OCI-LY1 (cell line): ENCODE measurements around the gene DXO.

Experiments
- H2AFZ ChIP-seq: fragments of 200-600 bp; sonication (generic), shearing (Covaris generic); 2 replicates; pipeline ENCODE4 v1.6.0; 2014; ENCODE audit warnings: antibody characterized with exemption, mild to moderate bottlenecking, low read length
- H3F3A ChIP-seq: fragments of 200-600 bp; sonication (generic), shearing (Covaris generic); 2 replicates; pipeline ENCODE4 v1.6.0; 2014; ENCODE audit warnings: mild to moderate bottlenecking, antibody characterized with exemption, low read length, moderate library complexity; ENCODE audit not compliant: insufficient read depth
- H3K27ac ChIP-seq: fragments of 200-600 bp; sonication (generic); 2 replicates; pipeline ENCODE4 v1.5.1; 2014; ENCODE audit warnings: low read length, mixed run types, mild to moderate bottlenecking, low read depth; ENCODE audit not compliant: poor library complexity, severe bottlenecking
- H3K27me3 ChIP-seq: fragments of 200-600 bp; sonication (generic); 2 replicates; pipeline ENCODE4 v1.6.0; 2014; ENCODE audit warnings: antibody characterized with exemption, mild to moderate bottlenecking, low read length, moderate library complexity; ENCODE audit not compliant: insufficient read depth
- H3K36me3 ChIP-seq: fragments of 200-600 bp; sonication (generic); 2 replicates; pipeline ENCODE4 v1.6.1; 2014; ENCODE audit warnings: mild to moderate bottlenecking, antibody characterized with exemption, low read length, moderate library complexity, mixed read lengths; ENCODE audit not compliant: insufficient read depth
- H3K4me1 ChIP-seq: fragments of 200-600 bp; sonication (generic); 2 replicates; pipeline ENCODE4 v1.5.1; 2014; ENCODE audit warnings: mild to moderate bottlenecking, low read length, moderate library complexity; ENCODE audit not compliant: insufficient read depth, severe bottlenecking
- H3K4me2 ChIP-seq: fragments of 200-600 bp; sonication (generic), shearing (Covaris generic); 2 replicates; pipeline ENCODE4 v1.6.1; 2014; ENCODE audit warnings: low read length
- H3K4me3 ChIP-seq: fragments of 200-600 bp; sonication (generic); 2 replicates; pipeline ENCODE4 v1.5.1; 2014; ENCODE audit warnings: low read length, low read depth, mild to moderate bottlenecking, mixed read lengths; ENCODE audit not compliant: poor library complexity, severe bottlenecking
- H3K79me2 ChIP-seq: fragments of 200-600 bp; shearing (Covaris generic); 2 replicates; pipeline ENCODE4 v1.6.1; 2016; ENCODE audit warnings: mixed run types, low read length, mixed read lengths; ENCODE audit not compliant: insufficient read depth
- H3K9ac ChIP-seq: fragments of 200-600 bp; sonication (generic), shearing (Covaris generic); 2 replicates; pipeline ENCODE4 v1.6.1; 2014; ENCODE audit warnings: mild to moderate bottlenecking, low read length, mixed read lengths
- H3K9me2 ChIP-seq: fragments of 200-600 bp; sonication (generic), shearing (Covaris generic); 2 replicates; pipeline ENCODE4 v1.6.1; 2014; ENCODE audit warnings: low read depth, mild to moderate bottlenecking, low read length, mixed read lengths
- H3K9me3 ChIP-seq: fragments of 200-600 bp; shearing (Covaris generic); 2 replicates; pipeline ENCODE4 v1.6.1; 2014; ENCODE audit warnings: low read length, mixed read lengths
- H4K20me1 ChIP-seq: fragments of 200-600 bp; sonication (generic), shearing (Covaris generic); 2 replicates; pipeline ENCODE4 v1.6.0; 2016; ENCODE audit warnings: mild to moderate bottlenecking, low read length; ENCODE audit not compliant: insufficient read depth
- EZH2 ChIP-seq: fragments of 200-600 bp; sonication (generic), shearing (Covaris generic); IDR thresholded peaks from 2 replicates; pipeline ENCODE4 v1.8.0; 2017; ENCODE audit warnings: borderline replicate concordance, mixed run types, mild to moderate bottlenecking, antibody characterized with exemption, low read length, moderate library complexity, mixed read lengths
- TF ChIP-seq, protein P1 (sequence below): fragments of 200-600 bp; sonication (generic), shearing (Covaris generic); IDR thresholded peaks from 2 replicates; pipeline ENCODE4 v1.5.1; 2017; ENCODE audit warnings: mild to moderate bottlenecking, antibody characterized with exemption, low read length, moderate library complexity, mixed read lengths

DXO gene

DNA sequence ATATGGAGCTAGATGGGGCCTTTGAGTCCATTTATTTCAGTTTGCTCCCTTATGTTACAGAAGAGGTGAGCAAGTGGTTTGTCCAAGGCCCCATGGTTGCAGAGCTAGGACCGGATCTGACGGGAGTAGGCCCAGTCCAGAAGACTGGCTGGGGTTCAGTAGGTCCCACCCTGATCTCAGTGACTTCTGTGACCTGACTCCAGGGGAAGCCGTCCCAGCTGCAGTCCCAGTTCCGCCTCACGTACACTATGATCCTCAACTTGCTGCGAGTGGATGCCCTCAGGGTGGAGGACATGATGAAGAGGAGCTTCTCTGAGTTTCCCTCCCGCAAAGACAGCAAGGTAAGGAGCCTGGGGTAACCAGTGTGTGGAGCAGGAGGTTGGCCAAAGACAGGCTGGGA is 5.4 kb downstream of the DXO start:
- H3K9ac ChIP-seq: no peak overlapping the region
- H3K79me2 ChIP-seq: no peaks in the 10 kb centered on the region
- H3K9me2 ChIP-seq: no peaks in the 10 kb centered on the region
- no peaks in the 10 kb centered on the region for H3K9me3 ChIP-seq
- H3K4me3 ChIP-seq: no peak overlapping the region
- no peaks in the 10 kb centered on the region for H3F3A ChIP-seq
- no peak overlapping the region for H2AFZ ChIP-seq
- H3K27me3 ChIP-seq: no peaks in the 10 kb centered on the region
- H3K27ac ChIP-seq: no peak overlapping the region
- TF ChIP-seq EZH2: no peak
- TF ChIP-seq, protein P1, sequence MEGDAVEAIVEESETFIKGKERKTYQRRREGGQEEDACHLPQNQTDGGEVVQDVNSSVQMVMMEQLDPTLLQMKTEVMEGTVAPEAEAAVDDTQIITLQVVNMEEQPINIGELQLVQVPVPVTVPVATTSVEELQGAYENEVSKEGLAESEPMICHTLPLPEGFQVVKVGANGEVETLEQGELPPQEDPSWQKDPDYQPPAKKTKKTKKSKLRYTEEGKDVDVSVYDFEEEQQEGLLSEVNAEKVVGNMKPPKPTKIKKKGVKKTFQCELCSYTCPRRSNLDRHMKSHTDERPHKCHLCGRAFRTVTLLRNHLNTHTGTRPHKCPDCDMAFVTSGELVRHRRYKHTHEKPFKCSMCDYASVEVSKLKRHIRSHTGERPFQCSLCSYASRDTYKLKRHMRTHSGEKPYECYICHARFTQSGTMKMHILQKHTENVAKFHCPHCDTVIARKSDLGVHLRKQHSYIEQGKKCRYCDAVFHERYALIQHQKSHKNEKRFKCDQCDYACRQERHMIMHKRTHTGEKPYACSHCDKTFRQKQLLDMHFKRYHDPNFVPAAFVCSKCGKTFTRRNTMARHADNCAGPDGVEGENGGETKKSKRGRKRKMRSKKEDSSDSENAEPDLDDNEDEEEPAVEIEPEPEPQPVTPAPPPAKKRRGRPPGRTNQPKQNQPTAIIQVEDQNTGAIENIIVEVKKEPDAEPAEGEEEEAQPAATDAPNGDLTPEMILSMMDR: no peak
- H3K4me2 ChIP-seq: no peak overlapping the region
- peaks cover 21% of the 10 kb centered on the region for H3K4me1 ChIP-seq
- H4K20me1 ChIP-seq: no peaks in the 10 kb centered on the region
- peaks cover 90% of the 10 kb centered on the region for H3K36me3 ChIP-seq

DNA sequence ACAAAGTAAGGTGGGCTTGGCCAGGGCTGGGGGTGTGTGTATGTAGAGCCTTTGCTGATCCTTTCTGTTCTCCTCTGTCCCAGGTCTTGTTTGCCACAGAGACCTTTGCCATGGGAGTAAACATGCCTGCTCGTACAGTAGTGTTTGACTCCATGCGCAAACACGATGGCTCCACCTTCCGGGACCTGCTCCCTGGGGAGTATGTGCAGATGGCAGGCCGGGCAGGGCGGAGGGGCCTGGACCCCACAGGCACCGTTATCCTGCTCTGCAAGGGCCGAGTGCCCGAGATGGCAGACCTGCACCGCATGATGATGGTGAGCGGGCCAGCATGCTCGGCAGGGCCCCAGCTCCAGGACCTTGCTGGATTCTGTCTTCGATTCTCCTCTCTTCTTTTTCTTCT is 6.2 kb downstream of the DXO start:
- peaks cover 12% of the 10 kb centered on the region for H3K4me1 ChIP-seq
- H2AFZ ChIP-seq: no peak overlapping the region
- no peak overlapping the region for H3K27ac ChIP-seq
- no peak overlapping the region for H3K9ac ChIP-seq
- H4K20me1 ChIP-seq: no peaks in the 10 kb centered on the region
- H3K79me2 ChIP-seq: no peaks in the 10 kb centered on the region
- H3K4me3 ChIP-seq: no peak overlapping the region
- no peaks in the 10 kb centered on the region for H3F3A ChIP-seq
- H3K9me2 ChIP-seq: no peaks in the 10 kb centered on the region
- H3K36me3 ChIP-seq: peaks cover 98% of the 10 kb centered on the region
- TF ChIP-seq, protein P1: no peak
- no peak for TF ChIP-seq EZH2
- H3K9me3 ChIP-seq: no peaks in the 10 kb centered on the region
- no peak overlapping the region for H3K4me2 ChIP-seq
- no peaks in the 10 kb centered on the region for H3K27me3 ChIP-seq

DNA sequence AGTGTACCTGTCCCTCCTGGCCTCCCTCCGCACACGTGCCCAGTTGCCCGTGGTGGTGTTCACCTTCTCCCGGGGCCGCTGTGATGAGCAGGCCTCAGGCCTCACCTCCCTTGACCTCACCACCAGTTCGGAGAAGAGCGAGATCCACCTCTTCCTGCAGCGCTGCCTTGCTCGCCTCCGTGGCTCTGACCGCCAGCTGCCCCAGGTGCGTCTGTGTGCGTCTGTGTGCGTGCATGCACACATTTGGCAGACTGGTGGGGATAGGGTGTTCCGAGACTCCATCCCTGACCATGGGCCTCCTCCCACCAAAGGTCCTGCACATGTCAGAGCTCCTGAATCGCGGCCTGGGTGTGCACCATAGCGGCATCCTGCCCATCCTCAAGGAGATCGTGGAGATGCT is 8.0 kb downstream of the DXO start:
- no peaks in the 10 kb centered on the region for H3K9me3 ChIP-seq
- no peak overlapping the region for H3K9ac ChIP-seq
- H2AFZ ChIP-seq: no peak overlapping the region
- peaks cover 12% of the 10 kb centered on the region for H3K4me1 ChIP-seq
- H3K27ac ChIP-seq: no peak overlapping the region
- H3K4me3 ChIP-seq: no peak overlapping the region
- TF ChIP-seq EZH2: no peak
- TF ChIP-seq, protein P1: no peak
- peaks cover 89% of the 10 kb centered on the region for H3K36me3 ChIP-seq
- no peaks in the 10 kb centered on the region for H4K20me1 ChIP-seq
- H3K79me2 ChIP-seq: peaks cover 8% of the 10 kb centered on the region; the same call in 1 of the 2 replicates
- H3K9me2 ChIP-seq: no peaks in the 10 kb centered on the region
- no peak overlapping the region for H3K4me2 ChIP-seq
- H3K27me3 ChIP-seq: no peaks in the 10 kb centered on the region
- no peaks in the 10 kb centered on the region for H3F3A ChIP-seq
